Measurements from ENCODE around the gene SIPA1L3. TPM values are rescaled to one million over a fixed set of nuclear protein-coding genes. Genes with fewer than 3 reads are reported as not detected.

Gene SIPA1L3
- total RNA-seq, 1 donor from 2014 or later, result 27.1 TPM

DNA sequence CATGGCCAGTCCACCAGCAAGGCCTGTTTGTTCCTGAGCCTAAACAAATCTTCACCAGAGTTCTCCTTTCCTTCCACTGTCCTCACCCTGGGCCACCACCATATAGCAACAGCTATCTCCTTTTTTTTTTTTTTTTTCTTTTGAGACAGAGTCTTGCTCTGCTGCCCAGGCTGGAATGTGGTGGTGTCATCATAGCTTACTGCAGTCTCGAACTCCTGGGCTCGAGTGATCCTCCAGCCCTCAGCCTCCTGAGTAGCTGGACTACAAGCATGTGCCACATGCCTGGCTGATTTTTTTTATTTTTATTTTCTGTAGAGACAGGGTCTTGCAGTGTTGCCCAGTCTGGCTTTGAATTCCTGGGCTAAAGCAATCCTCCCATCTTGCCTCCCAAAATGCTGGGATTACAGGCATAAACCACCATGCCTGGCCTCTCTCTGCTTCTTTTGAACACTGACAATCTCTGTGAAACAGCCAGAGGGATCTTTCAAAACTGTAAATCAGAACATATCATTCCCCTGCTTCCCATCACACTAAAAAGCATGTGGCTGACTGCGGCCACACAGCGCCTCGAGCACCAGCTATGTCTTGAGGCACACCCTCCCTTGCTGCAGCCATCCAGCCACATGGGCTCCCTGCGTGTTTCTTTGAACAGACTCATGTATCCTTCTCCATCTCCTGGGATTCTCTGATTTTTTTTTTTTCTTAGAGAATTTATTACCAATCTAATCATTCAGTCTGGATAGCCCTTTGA is 110.6 kb downstream of the SIPA1L3 start:
- DNase-seq (ENCODE audit: low spot score in 2 of 2), result no peak
- Histone ChIP-seq H3K4me3 (no peak overlapping the region), H3K27me3 (no peaks in the 10 kb centered on the region), H3K27ac (no peak overlapping the region), H3K4me1 (no peaks in the 10 kb centered on the region), H3K36me3 (no peaks in the 10 kb centered on the region), H3K9me3 (no peaks in the 10 kb centered on the region)
- TF ChIP-seq, protein P1, sequence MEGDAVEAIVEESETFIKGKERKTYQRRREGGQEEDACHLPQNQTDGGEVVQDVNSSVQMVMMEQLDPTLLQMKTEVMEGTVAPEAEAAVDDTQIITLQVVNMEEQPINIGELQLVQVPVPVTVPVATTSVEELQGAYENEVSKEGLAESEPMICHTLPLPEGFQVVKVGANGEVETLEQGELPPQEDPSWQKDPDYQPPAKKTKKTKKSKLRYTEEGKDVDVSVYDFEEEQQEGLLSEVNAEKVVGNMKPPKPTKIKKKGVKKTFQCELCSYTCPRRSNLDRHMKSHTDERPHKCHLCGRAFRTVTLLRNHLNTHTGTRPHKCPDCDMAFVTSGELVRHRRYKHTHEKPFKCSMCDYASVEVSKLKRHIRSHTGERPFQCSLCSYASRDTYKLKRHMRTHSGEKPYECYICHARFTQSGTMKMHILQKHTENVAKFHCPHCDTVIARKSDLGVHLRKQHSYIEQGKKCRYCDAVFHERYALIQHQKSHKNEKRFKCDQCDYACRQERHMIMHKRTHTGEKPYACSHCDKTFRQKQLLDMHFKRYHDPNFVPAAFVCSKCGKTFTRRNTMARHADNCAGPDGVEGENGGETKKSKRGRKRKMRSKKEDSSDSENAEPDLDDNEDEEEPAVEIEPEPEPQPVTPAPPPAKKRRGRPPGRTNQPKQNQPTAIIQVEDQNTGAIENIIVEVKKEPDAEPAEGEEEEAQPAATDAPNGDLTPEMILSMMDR (IDR thresholded peaks at IDR 0.05), result no peak
- intact Hi-C loops (cut with DNase I), result no loop called here

DNA sequence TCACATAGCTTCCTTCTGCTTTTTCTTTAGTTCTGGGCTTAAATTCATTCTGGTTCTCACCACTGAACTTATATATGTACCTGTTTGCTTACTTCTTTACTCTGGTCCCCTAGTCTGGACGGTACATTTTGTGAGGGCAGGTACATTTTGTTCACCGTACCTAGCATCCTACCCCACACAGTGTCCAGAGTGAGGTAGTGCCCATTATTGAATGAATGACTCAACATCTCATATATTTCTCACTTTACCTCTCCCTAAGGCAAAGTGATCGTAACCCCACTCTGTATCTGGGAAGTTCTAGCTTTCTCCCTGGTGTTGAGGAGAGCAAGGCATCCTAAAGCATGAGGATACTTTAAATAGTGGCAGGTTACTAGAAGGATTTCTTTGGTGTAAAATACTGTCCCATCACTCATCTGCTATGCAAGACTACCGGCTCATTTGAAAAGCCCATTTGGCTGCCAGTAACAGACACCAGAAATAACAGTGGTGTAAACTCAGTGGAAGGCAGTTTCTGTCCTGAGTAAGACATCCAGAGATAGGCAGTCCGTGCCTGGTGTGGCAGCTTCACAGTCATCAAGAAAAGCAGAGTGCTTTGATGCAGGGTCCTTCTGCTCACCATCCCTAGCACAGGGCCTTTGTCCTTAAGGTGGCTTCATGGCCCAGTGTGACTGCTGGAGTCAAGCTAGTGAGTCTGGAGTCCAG is 111.8 kb downstream of the SIPA1L3 start:
- Histone ChIP-seq H3K27ac (no peak overlapping the region), H3K4me1 (no peaks in the 10 kb centered on the region), H3K4me3 (no peak overlapping the region), H3K27me3 (no peaks in the 10 kb centered on the region), H3K9me3 (no peaks in the 10 kb centered on the region), H3K36me3 (no peaks in the 10 kb centered on the region)
- DNase-seq (ENCODE audit: low spot score in 2 of 2), result no peak
- TF ChIP-seq, protein P1 (IDR thresholded peaks at IDR 0.05), result no peak
- intact Hi-C loops (cut with DNase I), result no loop called here

GRCh38 chr19:38019396-38019724 is 112.4 kb downstream of the SIPA1L3 start:
- no peak for DNase-seq (ENCODE audit: low spot score in 2 of 2)
- H3K9me3 ChIP-seq, result no peaks in the 10 kb centered on the region
- no peaks in the 10 kb centered on the region for H3K36me3 ChIP-seq
- H3K27me3 ChIP-seq, result no peaks in the 10 kb centered on the region
- H3K27ac ChIP-seq, result no peak overlapping the region
- TF ChIP-seq, protein P1 (IDR thresholded peaks at IDR 0.05), result no peak
- H3K4me1 ChIP-seq, result no peaks in the 10 kb centered on the region
- no peak overlapping the region for H3K4me3 ChIP-seq
- intact Hi-C loops (cut with DNase I), result no loop called here

DNA sequence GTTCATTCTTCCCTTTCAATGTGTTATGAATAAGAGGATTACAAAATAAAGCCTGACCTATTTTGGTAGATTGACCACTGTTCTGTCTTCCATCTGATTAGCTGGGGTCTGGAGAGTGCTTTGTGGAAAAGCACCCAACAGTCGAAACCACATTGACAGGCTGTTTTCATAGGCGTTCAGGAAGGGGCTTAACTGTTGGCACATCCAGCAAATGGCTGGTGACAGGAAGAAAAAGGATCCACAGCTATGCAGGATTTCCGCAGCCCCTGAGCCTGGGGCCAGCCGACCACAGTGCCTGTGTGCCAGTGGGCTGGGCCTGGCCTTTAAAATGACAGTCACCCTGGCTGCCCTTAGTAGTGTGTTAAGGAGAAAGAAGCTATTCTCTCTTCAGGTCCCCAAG is 113.3 kb downstream of the SIPA1L3 start:
- H3K9me3 ChIP-seq, result no peaks in the 10 kb centered on the region
- TF ChIP-seq, protein P1 (IDR thresholded peaks at IDR 0.05), result no peak
- H3K36me3 ChIP-seq, result no peaks in the 10 kb centered on the region
- no peaks in the 10 kb centered on the region for H3K27me3 ChIP-seq
- DNase-seq (ENCODE audit: low spot score in 2 of 2), result no peak
- no peak overlapping the region for H3K4me3 ChIP-seq
- intact Hi-C loops (cut with DNase I), result no loop called here
- H3K27ac ChIP-seq, result no peak overlapping the region
- no peaks in the 10 kb centered on the region for H3K4me1 ChIP-seq

DNA sequence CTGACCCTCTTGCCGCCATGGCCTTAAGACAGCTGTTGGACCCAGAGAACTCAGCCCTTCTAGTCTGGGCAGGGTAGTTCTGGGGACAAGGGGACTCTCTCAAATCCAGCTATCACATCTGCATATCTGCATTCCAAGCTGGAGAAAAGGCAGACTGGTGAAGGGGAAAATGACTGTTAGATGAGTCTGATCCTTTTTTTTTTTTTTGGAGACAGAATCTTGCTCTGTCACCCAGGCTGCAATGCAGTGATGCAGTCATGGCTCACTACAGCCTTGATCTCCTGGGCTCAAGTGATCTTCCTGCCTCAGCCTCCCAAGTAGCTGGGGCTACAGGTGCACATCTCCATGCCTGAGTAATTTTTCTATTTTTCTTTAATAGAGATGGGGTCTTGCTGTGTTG is 114.3 kb downstream of the SIPA1L3 start:
- no peaks in the 10 kb centered on the region for H3K27me3 ChIP-seq
- no peaks in the 10 kb centered on the region for H3K9me3 ChIP-seq
- no peak overlapping the region for H3K4me3 ChIP-seq
- no peak overlapping the region for H3K27ac ChIP-seq
- TF ChIP-seq, protein P1 (IDR thresholded peaks at IDR 0.05), result no peak
- no peaks in the 10 kb centered on the region for H3K4me1 ChIP-seq
- no peaks in the 10 kb centered on the region for H3K36me3 ChIP-seq
- intact Hi-C loops (cut with DNase I), result no loop called here
- DNase-seq (ENCODE audit: low spot score in 2 of 2), result no peak
